DOHH2 (cell line): ENCODE measurements around the gene MACROD2.

Experiments
- H3F3A ChIP-seq: fragments of 200-600 bp; sonication (generic), shearing (Covaris generic); 2 replicates; pipeline ENCODE4 v1.6.0; 2016; ENCODE audit warnings: antibody characterized with exemption, mild to moderate bottlenecking; ENCODE audit not compliant: control insufficient read depth, insufficient read depth
- H3K27ac ChIP-seq: fragments of 200-600 bp; sonication (generic); 2 replicates; pipeline ENCODE4 v1.5.1; 2014; ENCODE audit warnings: low read depth, mild to moderate bottlenecking, low read length, moderate library complexity
- H3K27me3 ChIP-seq: fragments of 200-600 bp; sonication (generic); 2 replicates; pipeline ENCODE4 v1.6.1; 2014; ENCODE audit warnings: mild to moderate bottlenecking, low read length, mixed read lengths; ENCODE audit not compliant: control insufficient read depth
- H3K36me3 ChIP-seq: fragments of 200-600 bp; sonication (generic); 2 replicates; pipeline ENCODE4 v1.6.1; 2014; ENCODE audit warnings: mild to moderate bottlenecking, low read length, moderate library complexity, mixed read lengths; ENCODE audit not compliant: control insufficient read depth
- H3K4me1 ChIP-seq: fragments of 200-600 bp; sonication (generic); 2 replicates; pipeline ENCODE4 v1.6.1; 2014; ENCODE audit warnings: mild to moderate bottlenecking, low read length, mixed read lengths; ENCODE audit not compliant: control insufficient read depth
- H3K4me2 ChIP-seq: fragments of 200-600 bp; sonication (generic); 2 replicates; pipeline ENCODE4 v1.6.0; 2014; ENCODE audit warnings: mild to moderate bottlenecking, low read length, moderate library complexity
- H3K4me3 ChIP-seq: fragments of 200-600 bp; sonication (generic); 2 replicates; pipeline ENCODE4 v1.5.1; 2014; ENCODE audit warnings: mild to moderate bottlenecking, low read length, mixed read lengths
- H3K79me2 ChIP-seq: fragments of 200-600 bp; sonication (generic); 2 replicates; pipeline ENCODE4 v1.6.1; 2014; ENCODE audit warnings: mild to moderate bottlenecking, low read length, mixed read lengths; ENCODE audit not compliant: control insufficient read depth
- H3K9me2 ChIP-seq: fragments of 200-600 bp; sonication (generic); replicated peaks from 2 replicates; pipeline ENCODE4 v1.6.1; 2014; ENCODE audit warnings: mild to moderate bottlenecking, low read length, mixed read lengths; ENCODE audit not compliant: control insufficient read depth
- H3K9me3 ChIP-seq: fragments of 200-600 bp; sonication (generic); 2 replicates; pipeline ENCODE4 v1.6.1; 2014; ENCODE audit warnings: antibody characterized with exemption, low read length, mixed read lengths; ENCODE audit not compliant: control insufficient read depth, insufficient read depth
- H4K20me1 ChIP-seq: fragments of 200-600 bp; sonication (generic); 2 replicates; pipeline ENCODE4 v1.6.0; 2014; ENCODE audit warnings: low read depth, mild to moderate bottlenecking, antibody characterized with exemption, low read length, moderate library complexity; ENCODE audit not compliant: control insufficient read depth, insufficient read depth
- EZH2phosphoT487 ChIP-seq: fragments of 200-600 bp; sonication (generic); IDR thresholded peaks from 2 replicates; pipeline ENCODE4 v1.6.1; 2017; ENCODE audit warnings: borderline replicate concordance, mild to moderate bottlenecking, antibody characterized with exemption, low read length, moderate library complexity, mixed read lengths
- TF ChIP-seq, protein P1 (sequence below): fragments of 200-600 bp; sonication (generic); IDR thresholded peaks from one replicate; pipeline ENCODE4 v1.5.1; 2014; ENCODE audit warnings: antibody characterized with exemption, mild to moderate bottlenecking, low read depth, low read length; ENCODE audit not compliant: poor library complexity, severe bottlenecking

Gene MACROD2

DNA sequence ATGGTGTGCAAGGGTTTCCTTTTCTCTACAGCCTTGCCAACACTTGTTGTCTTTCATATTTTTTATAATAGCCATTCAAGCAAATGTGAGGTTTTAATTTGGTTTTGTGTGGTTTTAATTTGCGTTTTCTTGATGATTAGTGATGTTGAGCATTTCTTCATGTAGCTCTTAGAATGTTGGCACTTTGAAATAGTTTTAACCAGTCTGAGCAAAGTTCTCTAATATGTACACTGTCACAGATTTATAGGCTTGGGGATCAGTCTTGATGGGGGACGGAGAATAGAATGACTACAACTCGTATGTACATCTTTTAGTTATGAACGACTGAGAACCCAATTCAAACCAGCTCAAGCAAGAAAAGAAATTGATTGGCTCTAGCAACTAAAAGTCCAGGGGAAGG lies 1574.8 kb downstream of the MACROD2 start:
- Histone ChIP-seq H3K4me3 (no peak overlapping the region), H3K9me2 (no peaks in the 10 kb centered on the region; the same call in 1 of the 2 replicates), H3K27ac (no peak overlapping the region), H3F3A (no peaks in the 10 kb centered on the region), H4K20me1 (no peaks in the 10 kb centered on the region), H3K4me2 (no peak overlapping the region), H3K36me3 (no peaks in the 10 kb centered on the region), H3K27me3 (no peaks in the 10 kb centered on the region), H3K79me2 (no peaks in the 10 kb centered on the region), H3K9me3 (no peaks in the 10 kb centered on the region), H3K4me1 (peaks cover 1% of the 10 kb centered on the region)
- TF ChIP-seq, protein P1, sequence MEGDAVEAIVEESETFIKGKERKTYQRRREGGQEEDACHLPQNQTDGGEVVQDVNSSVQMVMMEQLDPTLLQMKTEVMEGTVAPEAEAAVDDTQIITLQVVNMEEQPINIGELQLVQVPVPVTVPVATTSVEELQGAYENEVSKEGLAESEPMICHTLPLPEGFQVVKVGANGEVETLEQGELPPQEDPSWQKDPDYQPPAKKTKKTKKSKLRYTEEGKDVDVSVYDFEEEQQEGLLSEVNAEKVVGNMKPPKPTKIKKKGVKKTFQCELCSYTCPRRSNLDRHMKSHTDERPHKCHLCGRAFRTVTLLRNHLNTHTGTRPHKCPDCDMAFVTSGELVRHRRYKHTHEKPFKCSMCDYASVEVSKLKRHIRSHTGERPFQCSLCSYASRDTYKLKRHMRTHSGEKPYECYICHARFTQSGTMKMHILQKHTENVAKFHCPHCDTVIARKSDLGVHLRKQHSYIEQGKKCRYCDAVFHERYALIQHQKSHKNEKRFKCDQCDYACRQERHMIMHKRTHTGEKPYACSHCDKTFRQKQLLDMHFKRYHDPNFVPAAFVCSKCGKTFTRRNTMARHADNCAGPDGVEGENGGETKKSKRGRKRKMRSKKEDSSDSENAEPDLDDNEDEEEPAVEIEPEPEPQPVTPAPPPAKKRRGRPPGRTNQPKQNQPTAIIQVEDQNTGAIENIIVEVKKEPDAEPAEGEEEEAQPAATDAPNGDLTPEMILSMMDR, result no peak
- no peak for TF ChIP-seq EZH2phosphoT487

- Histone ChIP-seq H3K9me3 (no peaks in the 10 kb centered on the region), H3K27me3 (no peaks in the 10 kb centered on the region), H3K4me3 (no peak overlapping the region), H3K4me1 (no peaks in the 10 kb centered on the region), H4K20me1 (no peaks in the 10 kb centered on the region), H3K36me3 (no peaks in the 10 kb centered on the region), H3K27ac (no peak overlapping the region), H3K79me2 (no peaks in the 10 kb centered on the region), H3F3A (no peaks in the 10 kb centered on the region), H3K4me2 (no peak overlapping the region), H3K9me2 (no peaks in the 10 kb centered on the region; the same call in 1 of the 2 replicates)
- TF ChIP-seq EZH2phosphoT487, result no peak
- TF ChIP-seq, protein P1, result no peak
These were observed 1575.7 kb downstream of the MACROD2 start for GRCh38 chr20:15571056-15571455.

- no peak overlapping the region for H3K4me3 ChIP-seq
- no peaks in the 10 kb centered on the region for H3K79me2 ChIP-seq
- no peaks in the 10 kb centered on the region; the same call in 1 of the 2 replicates for H3K9me2 ChIP-seq
- H3K4me1 ChIP-seq, result no peaks in the 10 kb centered on the region
- TF ChIP-seq, protein P1, result no peak
- TF ChIP-seq EZH2phosphoT487, result no peak
- H3K4me2 ChIP-seq, result no peak overlapping the region
- H3K27me3 ChIP-seq, result no peaks in the 10 kb centered on the region
- no peak overlapping the region for H3K27ac ChIP-seq
- H4K20me1 ChIP-seq, result no peaks in the 10 kb centered on the region
- H3K9me3 ChIP-seq, result no peaks in the 10 kb centered on the region
- no peaks in the 10 kb centered on the region for H3K36me3 ChIP-seq
- H3F3A ChIP-seq, result no peaks in the 10 kb centered on the region
These were observed 1579.9 kb downstream of the MACROD2 start for GRCh38 chr20:15575255-15575654.
